CD4-positive, alpha-beta T cell treated with Interleukin-6 at 100 ng/mL for 8 hours (primary cell): Measurements from ENCODE around the gene LRIG3.
"Not testable (repeated sequence)": the region's sequence is repeated elsewhere in the genome, so short reads cannot be mapped to it uniquely, and the experiment has no call there.

Experiments
- DNase-seq: peaks from one replicate; pipeline ENCODE4 v3.0.0-alpha.2; 2020; ENCODE audit warnings: mixed read lengths, low spot score

LRIG3 gene

GRCh38 chr12:58906917-58907316, 13.4 kb downstream of the LRIG3 start:
- no peak for DNase-seq

DNA sequence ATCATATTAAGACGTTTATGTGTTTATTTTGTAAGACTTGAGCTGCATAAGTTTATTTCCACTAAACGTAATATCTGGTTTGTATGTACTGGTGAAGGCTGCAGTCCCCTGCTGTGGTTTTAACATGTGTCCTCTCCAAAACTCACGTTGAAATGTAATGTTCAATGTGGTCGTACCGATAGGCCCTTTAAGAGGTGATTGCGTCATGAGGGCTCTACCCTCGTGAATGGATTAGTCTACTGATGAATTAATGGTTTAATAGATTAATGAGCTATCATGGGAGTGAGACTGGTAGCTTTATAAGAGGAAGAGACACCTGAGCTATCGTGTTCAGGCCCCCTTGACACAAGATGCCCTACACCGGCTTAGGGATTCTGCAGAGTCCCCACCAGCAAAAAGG, 14.9 kb downstream of the LRIG3 start:
- no peak for DNase-seq

DNA sequence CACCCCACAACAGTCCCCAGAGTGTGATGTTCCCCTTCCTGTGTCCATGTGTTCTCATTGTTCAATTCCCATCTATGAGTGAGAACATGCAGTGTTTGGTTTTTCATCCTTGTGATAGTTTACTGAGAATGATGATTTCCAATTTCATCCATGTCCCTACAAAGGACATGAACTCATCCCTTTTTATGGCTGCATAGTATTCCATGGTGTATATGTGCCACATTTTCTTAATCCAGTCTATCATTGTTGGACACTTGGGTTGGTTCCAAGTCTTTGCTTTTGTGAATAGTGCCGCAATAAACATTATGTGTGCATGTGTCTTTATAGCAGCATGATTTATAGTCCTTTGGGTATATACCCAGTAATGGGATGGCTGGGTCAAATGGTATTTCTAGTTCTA, 17.6 kb downstream of the LRIG3 start:
- DNase-seq = not testable (repeated sequence)

DNA sequence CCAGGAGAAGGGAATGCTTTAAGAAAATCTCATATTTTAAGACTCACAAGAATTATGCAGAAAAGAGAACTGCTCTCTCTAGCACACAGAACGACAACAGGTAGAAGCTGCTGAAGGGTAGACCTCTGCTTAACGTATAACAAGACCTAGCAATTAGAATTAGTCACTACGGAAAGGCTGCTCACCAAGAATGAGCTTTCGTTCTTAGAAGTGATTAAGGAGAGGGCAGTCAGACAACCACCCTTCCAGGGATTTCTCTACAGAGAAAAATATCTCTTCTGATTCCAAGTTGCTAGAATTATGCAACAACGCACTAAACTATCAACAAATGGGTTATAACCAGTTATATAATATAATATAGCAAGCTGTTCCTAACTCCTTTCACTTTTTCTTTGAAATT, 18.6 kb downstream of the LRIG3 start:
- DNase-seq = no peak

GRCh38 chr12:58897969-58898368, 22.3 kb downstream of the LRIG3 start:
- DNase-seq = no peak

GRCh38 chr12:58896278-58896677, 24.0 kb downstream of the LRIG3 start:
- DNase-seq = no peak

- DNase-seq = no peak
These were observed 25.3 kb downstream of the LRIG3 start for GRCh38 chr12:58895053-58895452.

GRCh38 chr12:58894040-58894439, 26.3 kb downstream of the LRIG3 start:
- no peak for DNase-seq

DNA sequence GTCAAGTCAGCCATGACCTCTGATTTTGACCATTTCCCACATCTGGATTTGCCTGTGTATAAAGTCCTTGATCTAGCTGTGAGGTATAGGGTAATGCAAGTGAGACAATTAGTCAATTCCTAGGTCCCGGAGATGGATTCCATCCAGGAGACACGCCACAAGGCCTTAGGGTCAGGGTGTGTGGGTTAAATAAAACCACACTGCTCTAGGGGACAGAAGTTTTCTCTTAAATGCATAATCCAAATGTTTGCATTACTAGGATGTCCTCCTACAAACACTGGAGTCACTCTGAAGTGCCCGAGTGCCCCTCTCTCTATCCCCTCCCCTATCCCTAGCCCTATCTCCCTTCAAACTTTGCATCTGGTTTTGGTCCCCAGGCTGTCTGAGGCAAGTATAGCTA, 26.8 kb downstream of the LRIG3 start:
- no peak for DNase-seq

DNA sequence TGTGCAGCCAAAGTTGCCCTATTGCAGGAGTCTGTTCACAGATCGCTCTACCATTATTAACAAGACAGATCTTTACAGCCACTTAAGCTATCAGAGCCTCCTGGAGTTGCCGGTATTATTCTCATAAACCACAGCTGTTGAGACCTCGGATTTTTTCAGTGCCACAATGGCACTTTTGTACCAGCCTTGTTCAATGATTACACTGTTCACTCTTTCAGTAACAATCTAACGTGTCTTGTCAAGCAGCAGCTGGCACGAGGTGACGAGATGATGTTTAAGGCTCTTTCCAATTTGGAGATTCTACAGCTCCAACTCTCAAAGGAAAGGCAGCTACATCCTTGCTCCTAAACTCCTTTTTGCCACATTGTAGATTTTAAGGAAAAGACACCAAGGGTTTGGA, 30.7 kb downstream of the LRIG3 start:
- no peak for DNase-seq

GRCh38 chr12:58888131-58888783, 32.0 kb downstream of the LRIG3 start:
- DNase-seq = no peak

DNA sequence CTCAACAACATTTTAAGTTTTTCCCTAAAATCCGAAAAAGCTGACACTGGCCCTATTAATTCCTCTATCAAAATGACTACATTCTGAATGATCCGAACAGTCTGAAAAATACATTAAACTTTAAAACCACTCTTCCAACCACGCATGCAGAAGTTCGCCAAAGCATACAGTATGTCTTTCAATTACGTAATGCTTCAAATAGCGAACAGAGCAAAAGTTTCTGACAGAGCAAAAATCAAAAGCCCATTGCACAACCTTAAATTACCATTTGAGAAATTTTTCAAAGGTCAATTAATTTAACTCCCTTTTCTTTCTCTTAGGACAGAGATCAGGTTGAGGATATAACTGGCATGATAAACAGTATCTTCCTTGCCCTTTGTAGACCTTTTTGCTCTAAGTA, 33.2 kb downstream of the LRIG3 start:
- no peak for DNase-seq

- DNase-seq = no peak
These were observed 33.8 kb downstream of the LRIG3 start for GRCh38 chr12:58886474-58886873.

DNA sequence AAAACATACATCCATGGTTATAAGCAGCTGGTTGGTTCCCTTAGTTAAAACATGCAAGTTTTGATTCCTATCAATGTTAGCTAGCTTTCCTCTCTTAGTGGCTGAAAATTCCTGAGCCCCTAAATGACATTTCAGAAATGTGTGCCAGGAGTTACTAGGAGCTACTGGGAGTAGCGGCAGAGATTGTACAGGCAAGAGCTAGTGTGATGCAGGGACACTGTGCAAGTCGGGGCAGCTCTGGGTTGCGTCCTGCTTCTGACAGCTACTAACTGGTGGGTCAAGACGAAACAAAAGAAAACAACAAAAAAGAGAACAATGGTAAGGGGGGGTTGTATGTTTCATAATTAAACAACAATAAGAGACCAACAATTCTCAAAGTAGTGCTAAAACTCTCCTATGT, 35.4 kb downstream of the LRIG3 start:
- DNase-seq = no peak

- no peak for DNase-seq
These were observed 36.5 kb downstream of the LRIG3 start for GRCh38 chr12:58883576-58884334.

GRCh38 chr12:58882826-58883225, 37.5 kb downstream of the LRIG3 start:
- DNase-seq = no peak

DNA sequence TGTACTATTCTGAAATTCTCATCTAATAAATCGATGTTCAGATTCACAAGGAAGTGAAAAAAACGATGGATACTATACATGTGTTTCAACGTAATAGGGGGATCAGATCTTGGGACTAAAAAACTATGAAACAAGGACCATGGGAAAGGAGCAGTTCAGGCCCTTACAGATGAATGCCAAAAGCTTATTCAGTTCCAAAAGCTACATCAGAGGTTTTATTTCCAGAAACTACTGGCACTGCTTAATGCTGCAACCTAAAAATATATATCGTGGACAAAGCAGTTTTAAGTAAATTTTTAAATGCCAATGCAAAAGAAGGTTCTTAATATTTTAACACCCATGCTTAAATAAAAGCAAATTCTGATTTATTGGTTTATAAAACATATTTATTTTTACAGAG, 38.5 kb downstream of the LRIG3 start:
- no peak for DNase-seq

DNA sequence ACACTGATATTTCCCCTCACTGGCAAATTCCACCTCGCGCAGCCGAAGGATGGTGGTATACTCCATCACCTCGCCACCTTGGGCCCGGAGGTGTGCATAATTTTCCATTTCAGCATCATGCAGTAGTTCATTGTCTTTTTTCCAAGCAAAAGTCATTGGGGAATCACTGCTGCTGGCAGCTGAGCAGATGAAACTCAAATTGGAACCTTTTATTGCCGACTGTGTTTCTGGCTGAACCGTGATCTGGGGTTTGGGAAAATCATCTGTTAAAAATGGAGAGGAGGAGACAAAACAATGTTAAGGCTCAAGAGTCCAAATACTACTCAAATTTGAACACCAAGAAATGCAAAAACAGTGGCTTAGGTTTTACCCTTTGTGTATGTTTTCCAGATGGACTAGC, 39.7 kb downstream of the LRIG3 start:
- no peak for DNase-seq

GRCh38 chr12:58877243-58877743, 43.0 kb downstream of the LRIG3 start:
- DNase-seq = no peak

- no peak for DNase-seq
These were observed 46.8 kb downstream of the LRIG3 start for GRCh38 chr12:58873496-58873895.

GRCh38 chr12:58871556-58871955, 48.7 kb downstream of the LRIG3 start:
- DNase-seq = no peak

GRCh38 chr12:58870595-58870994, 49.7 kb downstream of the LRIG3 start:
- no peak for DNase-seq

DNA sequence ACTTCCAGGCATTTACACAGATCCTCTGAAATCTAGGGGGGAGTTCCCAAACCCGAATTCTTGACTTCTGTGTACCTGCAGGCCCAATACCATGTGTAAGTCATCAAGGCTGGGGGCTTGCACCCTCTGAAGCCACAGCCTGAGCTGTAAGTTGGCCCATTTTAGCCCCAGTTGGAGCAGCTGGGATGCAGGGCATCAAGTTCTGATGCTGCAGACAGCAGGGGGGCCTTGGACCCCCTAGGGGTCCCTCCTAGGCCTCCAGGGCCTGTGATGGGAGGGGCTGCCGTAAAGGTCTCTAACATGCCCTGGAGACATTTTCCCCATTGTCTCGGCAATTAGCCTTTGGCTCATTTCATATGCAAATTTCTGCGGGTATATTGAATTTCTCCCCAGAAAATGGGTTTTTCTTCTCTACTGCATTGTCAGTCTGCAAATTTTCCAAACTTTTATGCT, 59.5 kb downstream of the LRIG3 start:
- no peak for DNase-seq
